NCI-H2171 (cell line): ENCODE results near the gene LIN9.
"Not testable (repeated sequence)": the region's sequence is repeated elsewhere in the genome, so short reads cannot be mapped to it uniquely, and the experiment has no call there.

ENCODE experiments used
- DNase-seq: peaks from one replicate; lab custom pipeline; 2025; lab: John Stamatoyannopoulos, UW

The LIN9 gene

GRCh38 chr1:226274138-226274537 lies 34.8 kb downstream of the LIN9 start:
- no peak for DNase-seq

GRCh38 chr1:226272233-226272902 lies 36.6 kb downstream of the LIN9 start:
- DNase-seq, result peak; percentile 52

GRCh38 chr1:226268421-226269124 lies 40.4 kb downstream of the LIN9 start:
- no peak for DNase-seq

- DNase-seq, result no peak
These were observed 47.1 kb downstream of the LIN9 start for GRCh38 chr1:226261818-226262217.

- DNase-seq, result no peak
These were observed 53.6 kb downstream of the LIN9 start for GRCh38 chr1:226255380-226255779.

GRCh38 chr1:226253933-226254332 lies 55.0 kb downstream of the LIN9 start:
- no peak for DNase-seq

GRCh38 chr1:226252841-226253240 lies 56.1 kb downstream of the LIN9 start:
- DNase-seq, result not testable (repeated sequence)

- DNase-seq, result no peak
These were observed 58.5 kb downstream of the LIN9 start for GRCh38 chr1:226250511-226250910.

- DNase-seq, result no peak
These were observed 60.2 kb downstream of the LIN9 start for GRCh38 chr1:226248796-226249195.

- no peak for DNase-seq
These were observed 60.9 kb downstream of the LIN9 start for GRCh38 chr1:226248091-226248490.

GRCh38 chr1:226239421-226239820 lies 69.5 kb downstream of the LIN9 start:
- DNase-seq, result no peak

GRCh38 chr1:226236826-226237225 lies 72.1 kb downstream of the LIN9 start:
- DNase-seq, result no peak

- DNase-seq, result no peak
These were observed 75.2 kb downstream of the LIN9 start for GRCh38 chr1:226233806-226234205.

GRCh38 chr1:226233293-226233692 lies 75.7 kb downstream of the LIN9 start:
- no peak for DNase-seq

GRCh38 chr1:226226601-226227000 lies 82.4 kb downstream of the LIN9 start:
- DNase-seq, result no peak

- no peak for DNase-seq
These were observed 85.1 kb downstream of the LIN9 start for GRCh38 chr1:226223786-226224244.

- DNase-seq, result no peak
These were observed 85.7 kb downstream of the LIN9 start, which contains the start of gene MIXL1 for GRCh38 chr1:226223157-226223785. Gene MIXL1 (plus strand): TSS chr1:226223664. CDS start chr1:226223682, 18 bp downstream.

GRCh38 chr1:226222686-226223085 lies 86.3 kb downstream of the LIN9 start:
- DNase-seq, result no peak

- no peak for DNase-seq
These were observed 88.3 kb downstream of the LIN9 start for GRCh38 chr1:226220473-226221189.

- DNase-seq, result no peak
These were observed 91.7 kb downstream of the LIN9 start for GRCh38 chr1:226217273-226217672.

GRCh38 chr1:226216056-226216455 lies 92.9 kb downstream of the LIN9 start:
- no peak for DNase-seq

GRCh38 chr1:226215239-226215638 lies 93.7 kb downstream of the LIN9 start:
- DNase-seq, result peak; percentile 47
